MCF 10A (cell line): ENCODE measurements around the gene PLD6. TPM values are rescaled to one million over a fixed set of nuclear protein-coding genes. Genes with fewer than 3 reads are reported as not detected.
A peak's percentile ranks its signal among the peaks of the same experiment; 100 is the strongest.
"Not testable (repeated sequence)": the region's sequence is repeated elsewhere in the genome, so short reads cannot be mapped to it uniquely, and the experiment has no call there.

Source experiments
- BruUV-seq: library from RNA; stranded (reverse); fragments of 400-500 nt; replicated peaks from 2 replicates; lab custom pipeline; 2021; lab: Mats Ljungman, UMichigan
- CTCF ChIA-PET: fragments of 300-600 bp; sonication (Branson Sonifier 250); formaldehyde crosslinking; extraction: SDS; loops from one replicate; lab custom pipeline; 2021; ENCODE audit warnings: antibody characterized with exemption, inconsistent platforms; lab: Yijun Ruan, JAX
- POLR2A ChIA-PET: fragments of 300-600, 350-650 bp; sonication (Branson Sonifier 250); formaldehyde crosslinking; extraction: SDS; loops from one replicate; lab custom pipeline; 2020; ENCODE audit warnings: antibody characterized with exemption, inconsistent platforms; lab: Yijun Ruan, JAX
- DNase-seq: peaks from one replicate; pipeline ENCODE4 v3.0.0-alpha.2; 2018; ENCODE audit not compliant: unreplicated experiment
- H3K27ac Mint-ChIP-seq: one replicate; pipeline ENCODE4 v1.8.0; 2022; ENCODE audit warnings: mild to moderate bottlenecking, low read depth, mixed read lengths; ENCODE audit not compliant: unreplicated experiment
- H3K27me3 Mint-ChIP-seq: one replicate; pipeline ENCODE4 v1.8.0; 2022; ENCODE audit warnings: mixed read lengths; ENCODE audit not compliant: insufficient read depth, unreplicated experiment
- H3K36me3 Mint-ChIP-seq: one replicate; pipeline ENCODE4 v1.8.0; 2022; ENCODE audit warnings: mild to moderate bottlenecking, moderate library complexity, mixed read lengths; ENCODE audit not compliant: insufficient read depth, unreplicated experiment
- H3K4me1 Mint-ChIP-seq: one replicate; pipeline ENCODE4 v1.8.0; 2022; ENCODE audit warnings: mixed read lengths; ENCODE audit not compliant: insufficient read depth, unreplicated experiment
- H3K4me3 Mint-ChIP-seq: one replicate; pipeline ENCODE4 v1.8.0; 2022; ENCODE audit warnings: mild to moderate bottlenecking, moderate library complexity, mixed read lengths; ENCODE audit not compliant: unreplicated experiment
- H3K9me3 Mint-ChIP-seq: one replicate; pipeline ENCODE4 v1.8.0; 2022; ENCODE audit warnings: mixed read lengths; ENCODE audit not compliant: unreplicated experiment
- intact Hi-C: fragments of 100-400 bp; cut with micrococcal nuclease; formaldehyde crosslinking; loops from 2 replicates; pipeline ENCODE4 v1.14.1; 2022
- total RNA-seq: library from RNA; stranded (reverse); gene quantifications from 2 replicates; pipeline ENCODE4 v1.2.3, GENCODE V29; 2022
- TF ChIP-seq, protein P1 (sequence below): fragments of 200-600 bp; IDR thresholded peaks from one replicate; pipeline ENCODE4 v1.8.0; 2022; ENCODE audit warnings: antibody characterized with exemption, mild to moderate bottlenecking; ENCODE audit not compliant: unreplicated experiment

PLD6 gene
- total RNA-seq, 1 experiment from 2014 or later = 5.5 TPM

- Mint-ChIP-seq H3K4me1 (no peaks in the 10 kb centered on the region), H3K27me3 (no peaks in the 10 kb centered on the region), H3K36me3 (peaks cover 65% of the 10 kb centered on the region), H3K9me3 (no peaks in the 10 kb centered on the region), H3K4me3 (no peak overlapping the region), H3K27ac (no peak overlapping the region)
- BruUV-seq = no TSS peak
- ChIA-PET POLR2A (no interaction called here), CTCF (interaction anchor here (0.6 to 0.8 kb wide), 3 partner anchors 48 to 130 kb away, joined by 3 to 4 read pairs (median 3); no protein-coding TSS in a partner anchor)
- intact Hi-C loops = loop anchor here (10.0 kb wide), 1 partner anchor 155 kb away; no protein-coding TSS in a partner anchor
- DNase-seq = no peak
- TF ChIP-seq, protein P1, sequence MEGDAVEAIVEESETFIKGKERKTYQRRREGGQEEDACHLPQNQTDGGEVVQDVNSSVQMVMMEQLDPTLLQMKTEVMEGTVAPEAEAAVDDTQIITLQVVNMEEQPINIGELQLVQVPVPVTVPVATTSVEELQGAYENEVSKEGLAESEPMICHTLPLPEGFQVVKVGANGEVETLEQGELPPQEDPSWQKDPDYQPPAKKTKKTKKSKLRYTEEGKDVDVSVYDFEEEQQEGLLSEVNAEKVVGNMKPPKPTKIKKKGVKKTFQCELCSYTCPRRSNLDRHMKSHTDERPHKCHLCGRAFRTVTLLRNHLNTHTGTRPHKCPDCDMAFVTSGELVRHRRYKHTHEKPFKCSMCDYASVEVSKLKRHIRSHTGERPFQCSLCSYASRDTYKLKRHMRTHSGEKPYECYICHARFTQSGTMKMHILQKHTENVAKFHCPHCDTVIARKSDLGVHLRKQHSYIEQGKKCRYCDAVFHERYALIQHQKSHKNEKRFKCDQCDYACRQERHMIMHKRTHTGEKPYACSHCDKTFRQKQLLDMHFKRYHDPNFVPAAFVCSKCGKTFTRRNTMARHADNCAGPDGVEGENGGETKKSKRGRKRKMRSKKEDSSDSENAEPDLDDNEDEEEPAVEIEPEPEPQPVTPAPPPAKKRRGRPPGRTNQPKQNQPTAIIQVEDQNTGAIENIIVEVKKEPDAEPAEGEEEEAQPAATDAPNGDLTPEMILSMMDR = no peak
Measured at GRCh38 chr17:17159571-17159970, 46.6 kb downstream of the PLD6 start.

- H3K27ac Mint-ChIP-seq, H3K4me3 Mint-ChIP-seq, POLR2A ChIA-PET, H3K9me3 Mint-ChIP-seq, DNase-seq, BruUV-seq, H3K27me3 Mint-ChIP-seq, H3K4me1 Mint-ChIP-seq: not testable (repeated sequence)
- intact Hi-C loops = loop anchor here (10.0 kb wide), 1 partner anchor 154 kb away; no protein-coding TSS in a partner anchor
- CTCF ChIA-PET = interaction anchor here (1.3 kb wide), 1 partner anchor 158 kb away, joined by 4 read pairs; no protein-coding TSS in a partner anchor
- H3K36me3 Mint-ChIP-seq = peaks cover 61% of the 10 kb centered on the region
Measured at GRCh38 chr17:17158506-17158905, 47.6 kb downstream of the PLD6 start.

- Mint-ChIP-seq H3K4me3 (no peak overlapping the region), H3K9me3 (no peaks in the 10 kb centered on the region), H3K27me3 (no peaks in the 10 kb centered on the region), H3K4me1 (peaks cover 20% of the 10 kb centered on the region), H3K36me3 (peaks cover 47% of the 10 kb centered on the region), H3K27ac (peak overlapping the region; percentile 59)
- ChIA-PET POLR2A (no interaction called here), CTCF (interaction anchor here (1.3 kb wide), 1 partner anchor 11 kb away, joined by 3 read pairs; no protein-coding TSS in a partner anchor)
- TF ChIP-seq, protein P1 = no peak
- intact Hi-C loops = loop anchor here (10.0 kb wide), 1 partner anchor 152 kb away; no protein-coding TSS in a partner anchor
- no peak for DNase-seq
- BruUV-seq = no TSS peak
Measured at GRCh38 chr17:17157041-17157440, 49.1 kb downstream of the PLD6 start.

GRCh38 chr17:17156511-17156910 lies 49.6 kb downstream of the PLD6 start:
- H3K36me3 Mint-ChIP-seq = peaks cover 42% of the 10 kb centered on the region
- H3K27ac Mint-ChIP-seq = no peak overlapping the region
- BruUV-seq = no TSS peak
- TF ChIP-seq, protein P1 = no peak
- H3K4me1 Mint-ChIP-seq = peaks cover 25% of the 10 kb centered on the region
- intact Hi-C loops = loop anchor here (10.0 kb wide), 1 partner anchor 152 kb away; no protein-coding TSS in a partner anchor
- ChIA-PET CTCF (interaction anchor here (1.1 to 1.3 kb wide), 2 partner anchors 10 to 15 kb away, joined by 3 read pairs; no protein-coding TSS in a partner anchor), POLR2A (no interaction called here)
- DNase-seq = no peak
- no peaks in the 10 kb centered on the region for H3K27me3 Mint-ChIP-seq
- no peaks in the 10 kb centered on the region for H3K9me3 Mint-ChIP-seq
- no peak overlapping the region for H3K4me3 Mint-ChIP-seq
